Measurements from ENCODE around the gene FGD3. TPM values are rescaled to one million over a fixed set of nuclear protein-coding genes. Genes with fewer than 3 reads are reported as not detected.
A peak's percentile ranks its signal among the peaks of the same experiment; 100 is the strongest.

FGD3 gene
- total and polyA plus RNA-seq, 9 of the 15 experiments (the other 6 are each of a cell fraction or from before 2014, with no cell fraction given): 0.07 to 1.3 (median 0.29) TPM

DNA sequence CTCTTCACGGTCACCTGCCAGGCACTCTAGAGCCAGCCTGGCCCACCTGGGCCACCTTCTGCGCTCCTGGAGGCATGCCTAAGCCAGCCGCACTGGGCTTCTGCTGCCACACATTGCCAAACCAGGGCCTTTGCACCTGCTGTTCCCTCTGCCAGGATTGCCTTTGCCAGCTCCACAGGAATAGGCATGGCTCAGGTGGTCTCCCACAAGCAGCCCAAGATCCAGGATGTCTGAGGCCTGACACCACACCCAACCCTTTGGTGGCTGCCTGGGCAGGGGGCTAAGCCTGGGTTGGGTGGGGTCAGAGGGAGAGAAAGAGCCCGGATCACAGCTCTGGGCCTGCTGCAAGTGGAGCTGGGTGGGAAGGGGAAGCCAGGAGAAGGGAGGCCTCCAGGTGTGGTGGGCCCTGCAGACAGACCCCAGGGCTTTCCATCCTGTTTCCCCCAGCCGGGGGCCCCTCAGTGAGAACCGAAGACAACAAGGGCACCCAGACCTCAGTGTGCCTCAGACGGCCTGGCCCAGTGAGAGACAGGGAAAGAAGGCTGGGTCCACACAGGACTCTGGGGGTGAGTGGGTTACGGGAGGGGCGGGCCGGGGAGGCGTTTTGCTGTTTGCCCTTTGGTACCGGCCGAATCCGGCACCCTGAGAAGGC, 110.5 kb downstream of the FGD3 start (continued):
- no peak for TF ChIP-seq ZNF431 (CRISPR knock-in tag; IDR thresholded peaks at IDR 0.05)
- TF ChIP-seq ZNF224 (CRISPR knock-in tag; IDR thresholded peaks at IDR 0.05): no peak
- TF ChIP-seq, protein P1, sequence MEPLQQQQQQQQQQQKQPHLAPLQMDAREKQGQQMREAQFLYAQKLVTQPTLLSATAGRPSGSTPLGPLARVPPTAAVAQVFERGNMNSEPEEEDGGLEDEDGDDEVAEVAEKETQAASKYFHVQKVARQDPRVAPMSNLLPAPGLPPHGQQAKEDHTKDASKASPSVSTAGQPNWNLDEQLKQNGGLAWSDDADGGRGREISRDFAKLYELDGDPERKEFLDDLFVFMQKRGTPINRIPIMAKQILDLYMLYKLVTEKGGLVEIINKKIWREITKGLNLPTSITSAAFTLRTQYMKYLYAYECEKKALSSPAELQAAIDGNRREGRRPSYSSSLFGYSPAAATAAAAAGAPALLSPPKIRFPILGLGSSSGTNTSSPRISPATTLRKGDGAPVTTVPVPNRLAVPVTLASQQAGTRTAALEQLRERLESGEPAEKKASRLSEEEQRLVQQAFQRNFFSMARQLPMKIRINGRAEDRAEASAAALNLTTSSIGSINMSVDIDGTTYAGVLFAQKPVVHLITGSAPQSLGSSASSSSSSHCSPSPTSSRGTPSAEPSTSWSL (CRISPR knock-in tag; IDR thresholded peaks at IDR 0.05; ENCODE audit: borderline replicate concordance): no peak
- TF ChIP-seq BACH1 (tag; IDR thresholded peaks at IDR 0.05): no peak
- TF ChIP-seq LARP7 (IDR thresholded peaks at IDR 0.05): 0 out of 2 replicates have a peak, but pooled peaks have one; percentile 15
- TF ChIP-seq NFE2L1 (tag; IDR thresholded peaks at IDR 0.05; ENCODE audit: borderline replicate concordance, low read depth): no peak

DNA sequence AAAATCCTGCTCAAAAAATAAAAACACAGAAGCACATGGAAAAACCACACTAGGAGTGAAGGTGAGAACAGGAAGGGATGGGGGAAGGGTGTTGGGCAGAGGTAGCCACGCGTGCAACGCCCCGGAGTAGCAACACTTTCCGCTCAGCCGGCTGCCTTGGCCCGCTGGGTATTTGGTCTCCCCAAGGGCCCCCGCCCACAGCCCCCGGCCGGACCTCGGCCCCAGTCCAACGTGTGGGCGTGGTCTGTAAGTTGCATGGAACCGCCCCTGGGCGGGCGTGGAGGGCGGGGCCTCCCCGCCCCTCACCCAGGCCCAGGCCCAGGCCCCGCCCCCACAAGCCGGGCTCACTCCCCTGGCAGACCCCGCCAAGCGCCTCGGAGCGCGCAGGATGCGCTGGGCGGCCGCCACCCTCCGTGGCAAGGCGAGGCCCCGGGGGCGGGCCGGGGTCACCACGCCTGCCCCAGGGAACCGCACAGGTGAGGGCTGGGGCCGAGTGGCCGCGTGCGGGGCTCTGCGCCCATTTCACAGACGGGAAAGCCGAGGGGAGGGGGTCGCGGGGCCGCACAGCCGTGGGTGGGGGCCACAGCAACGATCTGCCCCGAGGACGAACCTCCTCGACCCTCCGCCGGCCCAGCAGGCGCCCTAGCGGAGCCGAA, 111.2 kb downstream of the FGD3 start, which contains the start of gene SUSD3:
Gene SUSD3, plus strand, starts transcription at position 347 of the 656 bp plus-strand sequence. Its CDS starts 42 bp downstream, at position 389.
- peak; percentile 86 to 98 (median 96) for DNase-seq (ENCODE audit: extremely low read depth in 1 of 4, low spot score in 3 of 4)
- peak within 1 kb of the TSS; percentile 56 for H3K4me3 ChIP-seq
- BruUV-seq (replicated peaks): no TSS peak
- no peak for TF ChIP-seq GATAD2B (IDR thresholded peaks at IDR 0.05; ENCODE audit: borderline replicate concordance)
- no peak for TF ChIP-seq RBM17 (IDR thresholded peaks at IDR 0.05; ENCODE audit: borderline replicate concordance, low read depth, low read length)
- no peak for TF ChIP-seq ZBTB8A (IDR thresholded peaks at IDR 0.05; ENCODE audit: partially characterized antibody)
- no peak for TF ChIP-seq TAL1 (IDR thresholded peaks at IDR 0.05)
- TF ChIP-seq ZNF133 (CRISPR knock-in tag; IDR thresholded peaks at IDR 0.05): no peak
- TF ChIP-seq, protein P2, sequence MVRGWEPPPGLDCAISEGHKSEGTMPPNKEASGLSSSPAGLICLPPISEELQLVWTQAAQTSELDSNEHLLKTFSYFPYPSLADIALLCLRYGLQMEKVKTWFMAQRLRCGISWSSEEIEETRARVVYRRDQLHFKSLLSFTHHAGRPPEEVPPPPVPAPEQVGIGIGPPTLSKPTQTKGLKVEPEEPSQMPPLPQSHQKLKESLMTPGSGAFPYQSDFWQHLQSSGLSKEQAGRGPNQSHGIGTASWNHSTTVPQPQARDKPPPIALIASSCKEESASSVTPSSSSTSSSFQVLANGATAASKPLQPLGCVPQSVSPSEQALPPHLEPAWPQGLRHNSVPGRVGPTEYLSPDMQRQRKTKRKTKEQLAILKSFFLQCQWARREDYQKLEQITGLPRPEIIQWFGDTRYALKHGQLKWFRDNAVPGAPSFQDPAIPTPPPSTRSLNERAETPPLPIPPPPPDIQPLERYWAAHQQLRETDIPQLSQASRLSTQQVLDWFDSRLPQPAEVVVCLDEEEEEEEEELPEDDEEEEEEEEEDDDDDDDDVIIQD (CRISPR knock-in tag; IDR thresholded peaks at IDR 0.05): no peak
- TF ChIP-seq, protein P3, sequence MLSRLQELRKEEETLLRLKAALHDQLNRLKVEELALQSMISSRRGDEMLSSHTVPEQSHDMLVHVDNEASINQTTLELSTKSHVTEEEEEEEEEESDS (CRISPR knock-in tag; IDR thresholded peaks at IDR 0.05): no peak
- TF ChIP-seq C11orf30 (IDR thresholded peaks at IDR 0.05; ENCODE audit: low read depth): no peak
- no peak for TF ChIP-seq YBX1 (IDR thresholded peaks at IDR 0.05)
- TF ChIP-seq HMGN3 (IDR thresholded peaks at IDR 0.05; ENCODE audit: borderline replicate concordance, extremely low read depth, insufficient read length, low read depth, low read length): peak; percentile 51

More for the DNA sequence above, 111.2 kb downstream of the FGD3 start, which contains the start of gene SUSD3:
- peak within 1 kb of the TSS; percentile 76 for H3K4me2 ChIP-seq (ENCODE audit: insufficient read depth, low read length)
- peaks cover 28% of the 10 kb centered on the region for H3K79me2 ChIP-seq (ENCODE audit: control insufficient read depth, insufficient read depth, low read length)
- H3K9me1 ChIP-seq (ENCODE audit: control insufficient read depth, insufficient read depth, low read length): no peaks in the 10 kb centered on the region
- peak within 1 kb of the TSS; percentile 80 for H2AFZ ChIP-seq (ENCODE audit: low read depth, low read length)
- H3K27ac ChIP-seq (ENCODE audit: extremely low read depth, low read depth, low read length): peak within 1 kb of the TSS; percentile 73
- no peaks in the 10 kb centered on the region for H4K20me1 ChIP-seq (replicated peaks; ENCODE audit: control insufficient read depth, insufficient read depth, low read length)
- peak within 1 kb of the TSS; percentile 64 to 94 for H3K9ac ChIP-seq (ENCODE audit: insufficient read depth in 1 of 2, low read depth in 2 of 2, low read length in 2 of 2)
- ATAC-seq (peak; percentile 90), FAIRE-seq (no peak)
- in situ Hi-C loops (cut with MboI): no loop called here
- H3K9me3 ChIP-seq (replicated peaks; ENCODE audit: control insufficient read depth, insufficient read depth, low read depth, low read length): no peaks in the 10 kb centered on the region
- H3K27me3 ChIP-seq (ENCODE audit: control insufficient read depth in 2 of 2, insufficient read depth in 2 of 2, low read length in 2 of 2): peaks cover 0 to 5% of the 10 kb centered on the region in 2 experiments; a peak in 2 of 5 replicates
- WGBS (ENCODE audit: insufficient coverage, low coverage, missing lambda C conversion rate): 2% methylated on average over 17 of the region's 55 CpGs
- H3K4me1 ChIP-seq (replicated peaks in 1 of 2; ENCODE audit: control insufficient read depth in 2 of 2, insufficient read depth in 2 of 2, low read length in 2 of 2): peaks cover 35 to 56% of the 10 kb centered on the region in 2 experiments
- POLR2A ChIA-PET: interaction anchor here (1.0 to 1.2 kb wide), 2 partner anchors 13 to 30 kb away, joined by 3 read pairs; no protein-coding TSS in a partner anchor
- CTCF ChIA-PET (ENCODE audit: low intra/inter-chr PET ratio): no interaction called here
- H3K36me3 ChIP-seq (ENCODE audit: control insufficient read depth, insufficient read depth, low read length): no peaks in the 10 kb centered on the region; the same call in 2 of the 3 replicates
- intact Hi-C loops (cut with micrococcal nuclease): no loop called here

Data from K562 (cell line).